Liver (tissue), 9 donors: ENCODE measurements around the gene MAP3K19. TPM values are rescaled to one million over a fixed set of nuclear protein-coding genes. Genes with fewer than 3 reads are reported as not detected.

Experiments used
- DNase-seq: peaks from one replicate; pipeline ENCODE4 v3.0.0-alpha.2; 2017; ENCODE audit warnings: low spot score
- H3K27ac ChIP-seq, 2 donors: one replicate each; pipeline ENCODE4 v1.7.0; 2013; ENCODE audit warnings: inconsistent platforms in 2 of 2, low read length in 2 of 2, control low read depth in 1 of 2, low read depth in 1 of 2, mild to moderate bottlenecking in 1 of 2
- H3K27me3 ChIP-seq, 4 donors: one replicate each; pipeline versions ENCODE4 v1.6.1 to v1.7.0; 2013; ENCODE audit warnings: low read length in 3 of 4, inconsistent platforms in 1 of 4, mild to moderate bottlenecking in 1 of 4, moderate library complexity in 1 of 4; ENCODE audit not compliant: control insufficient read depth in 4 of 4, insufficient read depth in 4 of 4
- H3K36me3 ChIP-seq, 4 donors: one replicate each; pipeline versions ENCODE4 v1.6.1 to v1.7.0; 2013; ENCODE audit warnings: low read length in 3 of 4, mild to moderate bottlenecking in 3 of 4, low read depth in 1 of 4, moderate library complexity in 1 of 4; ENCODE audit not compliant: control insufficient read depth in 4 of 4, insufficient read depth in 3 of 4
- H3K4me1 ChIP-seq, 4 donors: one replicate each; pipeline versions ENCODE4 v1.6.1 to v1.7.0; 2013; ENCODE audit warnings: low read length in 3 of 4, mild to moderate bottlenecking in 3 of 4, moderate library complexity in 1 of 4; ENCODE audit not compliant: control insufficient read depth in 4 of 4, insufficient read depth in 4 of 4
- H3K4me3 ChIP-seq, 3 donors: one replicate each; pipeline versions ENCODE4 v1.6.1 to v1.7.0; 2013; ENCODE audit warnings: low read length in 3 of 3, control low read depth in 1 of 3, low read depth in 1 of 3, mild to moderate bottlenecking in 1 of 3
- H3K9ac ChIP-seq, 2 donors: one replicate each; pipeline ENCODE4 v1.7.0; 2013; ENCODE audit warnings: low read length in 2 of 2, mild to moderate bottlenecking in 2 of 2, moderate library complexity in 2 of 2, control low read depth in 1 of 2, low read depth in 1 of 2
- H3K9me3 ChIP-seq, 4 donors: one replicate each; pipeline versions ENCODE4 v1.6.1 to v1.7.0; 2013; ENCODE audit warnings: low read length in 3 of 4; ENCODE audit not compliant: control insufficient read depth in 4 of 4
- ATF3 ChIP-seq: IDR thresholded peaks from 2 replicates; pipeline ENCODE4 v1.6.1; 2016; ENCODE audit warnings: antibody characterized with exemption
- EGR1 ChIP-seq, 2 donors: IDR thresholded peaks; 2 replicates each; pipeline ENCODE4 v1.6.1; 2016 to 2018; ENCODE audit warnings: antibody characterized with exemption in 2 of 2, low read depth in 2 of 2
- FOXA1 ChIP-seq: IDR thresholded peaks from 2 replicates; pipeline ENCODE4 v1.6.1; 2016; ENCODE audit warnings: antibody characterized with exemption
- FOXA2 ChIP-seq: IDR thresholded peaks from 2 replicates; pipeline ENCODE4 v1.6.1; 2016; ENCODE audit warnings: antibody characterized with exemption
- GABPA ChIP-seq, 2 donors: IDR thresholded peaks in 1 of 2; conservative IDR thresholded peaks in 1 of 2; 2 replicates each; pipeline ENCODE4 v1.6.1; 2016; ENCODE audit warnings: antibody characterized with exemption in 2 of 2, mild to moderate bottlenecking in 1 of 2, moderate library complexity in 1 of 2
- HNF4A ChIP-seq, 2 donors: conservative IDR thresholded peaks; 2 replicates each; pipeline ENCODE4 v1.6.1; 2016; ENCODE audit warnings: antibody characterized with exemption in 2 of 2, mild to moderate bottlenecking in 2 of 2
- HNF4G ChIP-seq: IDR thresholded peaks from 2 replicates; pipeline ENCODE4 v1.6.1; 2016; ENCODE audit warnings: antibody characterized with exemption
- JUND ChIP-seq, 2 donors: IDR thresholded peaks; 2 replicates each; pipeline ENCODE4 v1.6.1; 2016; ENCODE audit warnings: antibody characterized with exemption in 2 of 2
- MAX ChIP-seq: IDR thresholded peaks from 2 replicates; pipeline ENCODE4 v1.6.1; 2016; ENCODE audit warnings: antibody characterized with exemption
- NR2F2 ChIP-seq: IDR thresholded peaks from 2 replicates; pipeline ENCODE4 v1.6.1; 2016; ENCODE audit warnings: antibody characterized with exemption
- RAD21 ChIP-seq, 2 donors: IDR thresholded peaks; 2 replicates each; pipeline ENCODE4 v1.6.1; 2016; ENCODE audit warnings: antibody characterized with exemption in 2 of 2, mild to moderate bottlenecking in 2 of 2
- RXRA ChIP-seq, 2 donors: IDR thresholded peaks; 2 replicates each; pipeline ENCODE4 v1.6.1; 2017 to 2018; ENCODE audit warnings: antibody characterized with exemption in 2 of 2, mild to moderate bottlenecking in 1 of 2
- SP1 ChIP-seq: IDR thresholded peaks from 2 replicates; pipeline ENCODE4 v1.6.1; 2018; ENCODE audit warnings: antibody characterized with exemption, mild to moderate bottlenecking
- TAF1 ChIP-seq: conservative IDR thresholded peaks from 2 replicates; pipeline ENCODE4 v1.6.1; 2016; ENCODE audit warnings: antibody characterized with exemption, mild to moderate bottlenecking
- YY1 ChIP-seq: IDR thresholded peaks from 2 replicates; pipeline ENCODE4 v1.6.1; 2016; ENCODE audit warnings: antibody characterized with exemption, mild to moderate bottlenecking
- ZBTB33 ChIP-seq: IDR thresholded peaks from 2 replicates; pipeline ENCODE4 v1.6.1; 2016; ENCODE audit warnings: antibody characterized with exemption
- WGBS: extraction: QIAGEN DNeasy Blood & Tissue Kit; methylation state at CpG from one replicate; pipeline ENCODE4 v1.1.7; 2013; 5-methylcytosine and 5-hydroxymethylcytosine counted together
- polyA plus RNA-seq, 2 donors: library from polyadenylated mRNA; stranded (reverse) in 1 of 2; unstranded in 1 of 2; fragments of 200-250 nt in 1 of 2; fragments of >200 nt in 1 of 2; fragmentation: Nextera tagmentation in 1 of 2; extraction: Ambion mirVana in 1 of 2; gene quantifications; one replicate each; pipeline versions ENCODE4 v1.2.1 to v1.2.3, GENCODE V29; 2013 to 2015
- total RNA-seq, 2 donors: library from RNA; depleted of rRNA; stranded (reverse); fragments of >200 nt; gene quantifications; one replicate each; pipeline ENCODE4 v1.2.3, GENCODE V29; 2014
- TF ChIP-seq, protein P1 (sequence below): fragments of 150-350 bp; IDR thresholded peaks from 2 replicates; pipeline ENCODE4 v1.5.1; 2017; ENCODE audit warnings: improper control_type of control experiment, low read depth, low read length; ENCODE audit not compliant: missing input control
- TF ChIP-seq, protein P2 (sequence below): IDR thresholded peaks from 2 replicates; pipeline ENCODE4 v1.6.1; 2016; ENCODE audit warnings: antibody characterized with exemption, mild to moderate bottlenecking
- donor health status: healthy.
- donor health status: healthy.
- donor health status: healthy.
- donor health status: healthy.
- donor health status: healthy.

The MAP3K19 gene
- total and polyA plus RNA-seq, 4 donors: not detected

GRCh38 chr2:134919341-134920210 lies 127.7 kb downstream of the MAP3K19 start:
- peaks cover 6 to 39% (median 31%) of the 10 kb centered on the region in 4 donors for H3K4me1 ChIP-seq
- peak overlapping the region; percentile 91 to 97 for H3K27ac ChIP-seq

More at GRCh38 chr2:134919341-134920210, 127.7 kb downstream of the MAP3K19 start:
- no peak for TF ChIP-seq GABPA (IDR thresholded peaks at IDR 0.05 in 1 of 2, conservative IDR thresholded peaks at IDR 0.05 in 1 of 2)
- TF ChIP-seq ZBTB33: no peak
- no peak for TF ChIP-seq HNF4G
- TF ChIP-seq TAF1: no peak
- TF ChIP-seq HNF4A (conservative IDR thresholded peaks at IDR 0.05): no peak
- TF ChIP-seq MAX: no peak
- no peak for TF ChIP-seq ATF3
- no peak for TF ChIP-seq FOXA2
- TF ChIP-seq RXRA (IDR thresholded peaks at IDR 0.05): no peak
- no peak for TF ChIP-seq FOXA1
- TF ChIP-seq JUND (IDR thresholded peaks at IDR 0.05): no peak
- TF ChIP-seq, protein P1, sequence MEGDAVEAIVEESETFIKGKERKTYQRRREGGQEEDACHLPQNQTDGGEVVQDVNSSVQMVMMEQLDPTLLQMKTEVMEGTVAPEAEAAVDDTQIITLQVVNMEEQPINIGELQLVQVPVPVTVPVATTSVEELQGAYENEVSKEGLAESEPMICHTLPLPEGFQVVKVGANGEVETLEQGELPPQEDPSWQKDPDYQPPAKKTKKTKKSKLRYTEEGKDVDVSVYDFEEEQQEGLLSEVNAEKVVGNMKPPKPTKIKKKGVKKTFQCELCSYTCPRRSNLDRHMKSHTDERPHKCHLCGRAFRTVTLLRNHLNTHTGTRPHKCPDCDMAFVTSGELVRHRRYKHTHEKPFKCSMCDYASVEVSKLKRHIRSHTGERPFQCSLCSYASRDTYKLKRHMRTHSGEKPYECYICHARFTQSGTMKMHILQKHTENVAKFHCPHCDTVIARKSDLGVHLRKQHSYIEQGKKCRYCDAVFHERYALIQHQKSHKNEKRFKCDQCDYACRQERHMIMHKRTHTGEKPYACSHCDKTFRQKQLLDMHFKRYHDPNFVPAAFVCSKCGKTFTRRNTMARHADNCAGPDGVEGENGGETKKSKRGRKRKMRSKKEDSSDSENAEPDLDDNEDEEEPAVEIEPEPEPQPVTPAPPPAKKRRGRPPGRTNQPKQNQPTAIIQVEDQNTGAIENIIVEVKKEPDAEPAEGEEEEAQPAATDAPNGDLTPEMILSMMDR: no peak
- no peak for TF ChIP-seq EGR1 (IDR thresholded peaks at IDR 0.05; ENCODE audit: low read depth in 2 of 2)
- TF ChIP-seq SP1: no peak
- TF ChIP-seq NR2F2: no peak
- no peak for TF ChIP-seq RAD21 (IDR thresholded peaks at IDR 0.05)
- no peak for TF ChIP-seq YY1
- TF ChIP-seq, protein P2, sequence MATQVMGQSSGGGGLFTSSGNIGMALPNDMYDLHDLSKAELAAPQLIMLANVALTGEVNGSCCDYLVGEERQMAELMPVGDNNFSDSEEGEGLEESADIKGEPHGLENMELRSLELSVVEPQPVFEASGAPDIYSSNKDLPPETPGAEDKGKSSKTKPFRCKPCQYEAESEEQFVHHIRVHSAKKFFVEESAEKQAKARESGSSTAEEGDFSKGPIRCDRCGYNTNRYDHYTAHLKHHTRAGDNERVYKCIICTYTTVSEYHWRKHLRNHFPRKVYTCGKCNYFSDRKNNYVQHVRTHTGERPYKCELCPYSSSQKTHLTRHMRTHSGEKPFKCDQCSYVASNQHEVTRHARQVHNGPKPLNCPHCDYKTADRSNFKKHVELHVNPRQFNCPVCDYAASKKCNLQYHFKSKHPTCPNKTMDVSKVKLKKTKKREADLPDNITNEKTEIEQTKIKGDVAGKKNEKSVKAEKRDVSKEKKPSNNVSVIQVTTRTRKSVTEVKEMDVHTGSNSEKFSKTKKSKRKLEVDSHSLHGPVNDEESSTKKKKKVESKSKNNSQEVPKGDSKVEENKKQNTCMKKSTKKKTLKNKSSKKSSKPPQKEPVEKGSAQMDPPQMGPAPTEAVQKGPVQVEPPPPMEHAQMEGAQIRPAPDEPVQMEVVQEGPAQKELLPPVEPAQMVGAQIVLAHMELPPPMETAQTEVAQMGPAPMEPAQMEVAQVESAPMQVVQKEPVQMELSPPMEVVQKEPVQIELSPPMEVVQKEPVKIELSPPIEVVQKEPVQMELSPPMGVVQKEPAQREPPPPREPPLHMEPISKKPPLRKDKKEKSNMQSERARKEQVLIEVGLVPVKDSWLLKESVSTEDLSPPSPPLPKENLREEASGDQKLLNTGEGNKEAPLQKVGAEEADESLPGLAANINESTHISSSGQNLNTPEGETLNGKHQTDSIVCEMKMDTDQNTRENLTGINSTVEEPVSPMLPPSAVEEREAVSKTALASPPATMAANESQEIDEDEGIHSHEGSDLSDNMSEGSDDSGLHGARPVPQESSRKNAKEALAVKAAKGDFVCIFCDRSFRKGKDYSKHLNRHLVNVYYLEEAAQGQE: no peak
- no peaks in the 10 kb centered on the region for H3K27me3 ChIP-seq
- peak overlapping the region; percentile 78 to 100 (median 90) for H3K4me3 ChIP-seq
- no peaks in the 10 kb centered on the region for H3K36me3 ChIP-seq
- peak overlapping the region; percentile 93 to 95 for H3K9ac ChIP-seq
- DNase-seq: peak; percentile 62
- under 1% methylated on average over 30 of the region's 30 CpGs for WGBS
- no peaks in the 10 kb centered on the region for H3K9me3 ChIP-seq
